Dendritic cell treated with granulocyte-macrophage colony-stimulating factor and Interleukin-4, amounts not matched to agents 40 ng/mL and 50 ng/mL, for 4 days (primary cell): Measurements from ENCODE around the gene TEKTIP1.

ENCODE experiments used
- H3K27ac Mint-ChIP-seq: one replicate; pipeline ENCODE4 v1.8.0; 2022; ENCODE audit warnings: mild to moderate bottlenecking, mixed read lengths
- H3K27me3 Mint-ChIP-seq: one replicate; pipeline ENCODE4 v1.8.0; 2022; ENCODE audit warnings: mild to moderate bottlenecking, mixed read lengths
- H3K36me3 Mint-ChIP-seq: one replicate; pipeline ENCODE4 v1.8.0; 2022; ENCODE audit warnings: low read depth, mixed read lengths
- H3K4me1 Mint-ChIP-seq: one replicate; pipeline ENCODE4 v1.8.0; 2022; ENCODE audit warnings: low read depth, mixed read lengths
- H3K4me3 Mint-ChIP-seq: one replicate; pipeline ENCODE4 v1.8.0; 2022; ENCODE audit warnings: mild to moderate bottlenecking, moderate library complexity, mixed read lengths
- H3K9me3 Mint-ChIP-seq: one replicate; pipeline ENCODE4 v1.8.0; 2022; ENCODE audit warnings: mixed read lengths
- intact Hi-C: fragments of 100-400 bp; cut with micrococcal nuclease; formaldehyde crosslinking; loops from one replicate; pipeline ENCODE4 v1.15.0; 2022

TEKTIP1 gene

DNA sequence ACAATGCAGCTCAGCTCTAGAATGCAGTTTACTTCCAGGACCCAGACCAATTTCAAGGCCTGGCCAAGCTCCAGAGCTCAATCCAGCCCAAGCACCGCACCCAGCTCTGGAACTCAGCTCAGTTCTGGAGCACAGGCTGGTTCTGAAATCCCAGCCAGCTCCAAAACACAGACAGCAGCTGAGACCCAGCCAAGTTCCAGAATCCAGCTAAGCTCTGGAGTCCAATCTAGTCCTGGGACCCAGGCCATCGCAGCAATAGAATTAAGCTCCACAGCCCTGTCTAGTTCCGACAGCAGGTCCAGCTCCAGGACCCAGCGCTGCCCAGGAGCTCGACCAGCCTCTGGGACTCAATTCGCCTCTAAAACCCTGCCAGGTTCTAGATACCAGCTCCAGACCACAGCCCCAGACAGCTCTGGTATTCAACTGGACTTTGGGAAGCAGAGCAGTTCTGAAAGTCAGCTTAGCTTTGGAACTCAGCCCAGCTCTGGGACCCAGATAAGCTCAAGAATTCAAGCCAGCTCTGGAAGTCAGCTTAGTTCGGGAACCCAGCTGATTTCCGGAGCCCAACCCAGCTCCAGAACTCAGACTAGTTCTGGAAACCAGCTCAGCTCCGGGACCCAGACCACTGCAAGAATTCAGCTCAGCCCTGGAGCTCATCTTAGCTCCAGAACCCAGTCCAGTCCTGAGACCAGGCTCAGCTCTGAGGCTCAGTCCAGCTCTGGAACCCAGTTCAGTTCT is 53.1 kb downstream of the TEKTIP1 start:
- no peaks in the 10 kb centered on the region for H3K9me3 Mint-ChIP-seq
- H3K27ac Mint-ChIP-seq = no peak overlapping the region

DNA sequence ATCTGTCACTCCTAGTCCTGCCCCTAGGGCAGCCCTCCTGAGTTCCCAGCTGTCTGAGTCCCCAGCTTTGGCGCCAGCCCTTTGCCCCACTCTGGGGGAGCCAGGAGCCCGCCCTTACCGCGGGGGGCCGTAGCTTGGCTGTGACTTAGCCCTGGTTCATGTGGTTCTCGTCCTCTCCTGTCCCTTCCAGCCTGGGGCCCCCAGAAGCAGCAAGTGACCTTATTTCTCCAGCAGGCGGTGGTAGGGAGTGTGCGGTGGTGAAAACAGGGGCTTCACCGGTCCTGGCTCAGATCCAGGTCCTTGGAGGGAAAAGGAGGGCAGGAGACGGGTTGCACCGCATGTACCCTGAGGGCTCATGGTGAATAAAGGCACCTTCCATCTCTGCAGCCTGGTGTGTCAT is 54.2 kb downstream of the TEKTIP1 start:
- H3K36me3 Mint-ChIP-seq = no peaks in the 10 kb centered on the region

More for the DNA sequence above, 53.1 kb downstream of the TEKTIP1 start:
- H3K4me3 Mint-ChIP-seq = no peak overlapping the region
- H3K36me3 Mint-ChIP-seq = no peaks in the 10 kb centered on the region
- intact Hi-C loops = no loop called here
- H3K4me1 Mint-ChIP-seq = no peaks in the 10 kb centered on the region
- H3K27me3 Mint-ChIP-seq = peaks cover 60% of the 10 kb centered on the region

More for the DNA sequence above, 54.2 kb downstream of the TEKTIP1 start:
- intact Hi-C loops = no loop called here
- no peaks in the 10 kb centered on the region for H3K9me3 Mint-ChIP-seq
- H3K27ac Mint-ChIP-seq = no peak overlapping the region
- peaks cover 55% of the 10 kb centered on the region for H3K27me3 Mint-ChIP-seq
- no peaks in the 10 kb centered on the region for H3K4me1 Mint-ChIP-seq
- no peak overlapping the region for H3K4me3 Mint-ChIP-seq
